ENCODE measurements around the gene SMIM38. TPM values are rescaled to one million over a fixed set of nuclear protein-coding genes. Genes with fewer than 3 reads are reported as not detected.

SMIM38 gene
- polyA plus RNA-seq, 1 of the 3 experiments (the other 2 are of a cell fraction), result 0.13 TPM

GRCh38 chr11:69162505-69162904 is 6.8 kb downstream of the SMIM38 start (continued):
- no peak for TF ChIP-seq USF1 (IDR thresholded peaks at IDR 0.05; ENCODE audit: borderline replicate concordance, low read depth)
- TF ChIP-seq, protein P1, sequence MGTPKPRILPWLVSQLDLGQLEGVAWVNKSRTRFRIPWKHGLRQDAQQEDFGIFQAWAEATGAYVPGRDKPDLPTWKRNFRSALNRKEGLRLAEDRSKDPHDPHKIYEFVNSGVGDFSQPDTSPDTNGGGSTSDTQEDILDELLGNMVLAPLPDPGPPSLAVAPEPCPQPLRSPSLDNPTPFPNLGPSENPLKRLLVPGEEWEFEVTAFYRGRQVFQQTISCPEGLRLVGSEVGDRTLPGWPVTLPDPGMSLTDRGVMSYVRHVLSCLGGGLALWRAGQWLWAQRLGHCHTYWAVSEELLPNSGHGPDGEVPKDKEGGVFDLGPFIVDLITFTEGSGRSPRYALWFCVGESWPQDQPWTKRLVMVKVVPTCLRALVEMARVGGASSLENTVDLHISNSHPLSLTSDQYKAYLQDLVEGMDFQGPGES (IDR thresholded peaks at IDR 0.05; ENCODE audit: low read depth, low read length), result no peak
- TF ChIP-seq TEAD4 (IDR thresholded peaks at IDR 0.05; ENCODE audit: borderline replicate concordance, insufficient read depth), result no peak
- TF ChIP-seq ELF1 (IDR thresholded peaks at IDR 0.05), result no peak

DNA sequence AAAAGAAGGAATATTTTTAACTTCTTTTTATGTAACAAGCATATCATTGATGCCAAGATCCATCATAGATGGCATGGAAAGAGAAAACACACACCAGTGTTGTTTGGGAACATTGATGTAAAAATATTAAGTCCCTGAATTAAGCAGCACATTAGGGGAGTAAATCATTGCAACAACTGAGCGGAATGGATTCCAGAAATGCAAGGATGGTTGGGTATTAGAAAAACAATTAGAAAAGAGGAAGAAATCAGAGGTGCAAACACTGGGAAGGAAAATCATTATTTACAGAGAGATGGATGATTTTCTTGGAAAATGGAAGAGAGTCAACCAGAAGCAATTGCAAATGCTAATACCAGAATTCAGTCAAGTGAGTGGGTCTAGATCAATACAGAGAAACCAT is 8.1 kb downstream of the SMIM38 start:
- DNase-seq, result no peak
- Histone ChIP-seq H3K27me3 (ENCODE audit: insufficient read depth) (no peaks in the 10 kb centered on the region), H3K9ac (no peak overlapping the region), H3K9me2 (no peaks in the 10 kb centered on the region), H3K79me2 (ENCODE audit: insufficient read depth) (no peaks in the 10 kb centered on the region), H3F3A (replicated peaks; ENCODE audit: insufficient read depth) (peaks cover 7% of the 10 kb centered on the region), H3K4me1 (ENCODE audit: control insufficient read depth in 1 of 2, insufficient read depth in 2 of 2, low read depth in 1 of 2, low read length in 1 of 2) (peaks cover 2 to 13% of the 10 kb centered on the region in 2 experiments; a peak in 3 of 4 replicates), H2AFZ (ENCODE audit: low read depth) (no peak overlapping the region), H3K9me3 (peaks cover 10% of the 10 kb centered on the region; the same call in 1 of the 2 replicates), H3K36me3 (replicated peaks in 1 of 2; ENCODE audit: control insufficient read depth in 1 of 2, insufficient read depth in 2 of 2, low read length in 1 of 2) (peaks cover 0 to 4% of the 10 kb centered on the region in 2 experiments), H4K20me1 (ENCODE audit: insufficient read depth) (no peaks in the 10 kb centered on the region), H3K4me2 (no peak overlapping the region), H3K27ac (ENCODE audit: low read depth in 2 of 2, low read length in 1 of 2) (no peak overlapping the region), H3K4me3 (ENCODE audit: low read depth in 2 of 2, low read length in 1 of 2) (no peak overlapping the region)
- POLR2A ChIA-PET, result no interaction called here
- CTCF ChIA-PET, result no interaction called here
- TF ChIP-seq, protein P2, sequence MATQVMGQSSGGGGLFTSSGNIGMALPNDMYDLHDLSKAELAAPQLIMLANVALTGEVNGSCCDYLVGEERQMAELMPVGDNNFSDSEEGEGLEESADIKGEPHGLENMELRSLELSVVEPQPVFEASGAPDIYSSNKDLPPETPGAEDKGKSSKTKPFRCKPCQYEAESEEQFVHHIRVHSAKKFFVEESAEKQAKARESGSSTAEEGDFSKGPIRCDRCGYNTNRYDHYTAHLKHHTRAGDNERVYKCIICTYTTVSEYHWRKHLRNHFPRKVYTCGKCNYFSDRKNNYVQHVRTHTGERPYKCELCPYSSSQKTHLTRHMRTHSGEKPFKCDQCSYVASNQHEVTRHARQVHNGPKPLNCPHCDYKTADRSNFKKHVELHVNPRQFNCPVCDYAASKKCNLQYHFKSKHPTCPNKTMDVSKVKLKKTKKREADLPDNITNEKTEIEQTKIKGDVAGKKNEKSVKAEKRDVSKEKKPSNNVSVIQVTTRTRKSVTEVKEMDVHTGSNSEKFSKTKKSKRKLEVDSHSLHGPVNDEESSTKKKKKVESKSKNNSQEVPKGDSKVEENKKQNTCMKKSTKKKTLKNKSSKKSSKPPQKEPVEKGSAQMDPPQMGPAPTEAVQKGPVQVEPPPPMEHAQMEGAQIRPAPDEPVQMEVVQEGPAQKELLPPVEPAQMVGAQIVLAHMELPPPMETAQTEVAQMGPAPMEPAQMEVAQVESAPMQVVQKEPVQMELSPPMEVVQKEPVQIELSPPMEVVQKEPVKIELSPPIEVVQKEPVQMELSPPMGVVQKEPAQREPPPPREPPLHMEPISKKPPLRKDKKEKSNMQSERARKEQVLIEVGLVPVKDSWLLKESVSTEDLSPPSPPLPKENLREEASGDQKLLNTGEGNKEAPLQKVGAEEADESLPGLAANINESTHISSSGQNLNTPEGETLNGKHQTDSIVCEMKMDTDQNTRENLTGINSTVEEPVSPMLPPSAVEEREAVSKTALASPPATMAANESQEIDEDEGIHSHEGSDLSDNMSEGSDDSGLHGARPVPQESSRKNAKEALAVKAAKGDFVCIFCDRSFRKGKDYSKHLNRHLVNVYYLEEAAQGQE (IDR thresholded peaks at IDR 0.05; ENCODE audit: low read depth, low read length), result no peak
- no peak for TF ChIP-seq PBX3 (IDR thresholded peaks at IDR 0.05)
- 91% methylated on average over 1 of the region's 1 CpG for WGBS (ENCODE audit: low lambda C conversion rate)

DNA sequence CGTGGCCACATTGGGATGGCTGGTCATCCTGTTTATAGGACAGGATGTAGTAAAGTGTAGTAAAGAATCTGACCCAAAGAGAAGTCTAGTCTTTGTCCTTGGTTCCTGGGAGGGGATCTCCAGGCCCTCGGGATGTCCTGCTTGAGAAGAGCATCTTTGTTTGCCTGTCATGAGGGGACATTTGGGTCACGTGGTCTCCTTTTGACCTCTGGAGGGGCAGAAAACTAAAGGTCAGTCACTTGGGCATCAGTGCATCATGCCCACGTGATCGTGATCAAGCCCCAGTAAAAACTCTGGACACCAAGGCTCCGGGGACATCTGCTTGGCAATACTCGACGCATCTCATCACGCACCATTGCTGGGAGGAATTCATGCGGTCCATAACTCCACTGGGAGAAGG is 9.1 kb downstream of the SMIM38 start:
- Histone ChIP-seq H3K4me3 (ENCODE audit: low read depth in 2 of 2, low read length in 1 of 2) (no peak overlapping the region), H3F3A (replicated peaks; ENCODE audit: insufficient read depth) (peaks cover 7% of the 10 kb centered on the region), H3K36me3 (replicated peaks in 1 of 2; ENCODE audit: control insufficient read depth in 1 of 2, insufficient read depth in 2 of 2, low read length in 1 of 2) (peaks cover 0 to 4% of the 10 kb centered on the region in 2 experiments), H3K9me3 (peaks cover 10% of the 10 kb centered on the region; the same call in 1 of the 2 replicates), H3K4me1 (ENCODE audit: control insufficient read depth in 1 of 2, insufficient read depth in 2 of 2, low read depth in 1 of 2, low read length in 1 of 2) (peaks cover 2 to 13% of the 10 kb centered on the region in 2 experiments; a peak in 3 of 4 replicates), H3K9me2 (no peaks in the 10 kb centered on the region), H3K9ac (no peak overlapping the region), H3K79me2 (ENCODE audit: insufficient read depth) (no peaks in the 10 kb centered on the region), H3K4me2 (no peak overlapping the region), H2AFZ (ENCODE audit: low read depth) (no peak overlapping the region), H4K20me1 (ENCODE audit: insufficient read depth) (no peaks in the 10 kb centered on the region), H3K27ac (ENCODE audit: low read depth in 2 of 2, low read length in 1 of 2) (no peak overlapping the region), H3K27me3 (ENCODE audit: insufficient read depth) (no peaks in the 10 kb centered on the region)
- 90% methylated on average over 6 of the region's 10 CpGs for WGBS (ENCODE audit: low lambda C conversion rate)
- DNase-seq, result no peak
- CTCF ChIA-PET, result no interaction called here
- TF ChIP-seq CHD2 (IDR thresholded peaks at IDR 0.05; ENCODE audit: low read length, partially characterized antibody) (no peak), SMC3 (IDR thresholded peaks at IDR 0.05; ENCODE audit: low read depth, low read length) (no peak), FOSL2 (IDR thresholded peaks at IDR 0.05; ENCODE audit: borderline replicate concordance, low read depth) (no peak), USF1 (IDR thresholded peaks at IDR 0.05; ENCODE audit: borderline replicate concordance, low read depth) (no peak), ELF1 (IDR thresholded peaks at IDR 0.05) (no peak), TCF12 (IDR thresholded peaks at IDR 0.05) (no peak), RCOR1 (IDR thresholded peaks at IDR 0.05; ENCODE audit: low read length) (no peak), RFX5 (IDR thresholded peaks at IDR 0.05; ENCODE audit: low read length) (no peak)
- TF ChIP-seq, protein P1 (IDR thresholded peaks at IDR 0.05; ENCODE audit: low read depth, low read length), result no peak
- POLR2A ChIA-PET, result no interaction called here

Data from SK-N-SH (cell line).